ENCODE results near the gene ASTN2.

Gene ASTN2

DNA sequence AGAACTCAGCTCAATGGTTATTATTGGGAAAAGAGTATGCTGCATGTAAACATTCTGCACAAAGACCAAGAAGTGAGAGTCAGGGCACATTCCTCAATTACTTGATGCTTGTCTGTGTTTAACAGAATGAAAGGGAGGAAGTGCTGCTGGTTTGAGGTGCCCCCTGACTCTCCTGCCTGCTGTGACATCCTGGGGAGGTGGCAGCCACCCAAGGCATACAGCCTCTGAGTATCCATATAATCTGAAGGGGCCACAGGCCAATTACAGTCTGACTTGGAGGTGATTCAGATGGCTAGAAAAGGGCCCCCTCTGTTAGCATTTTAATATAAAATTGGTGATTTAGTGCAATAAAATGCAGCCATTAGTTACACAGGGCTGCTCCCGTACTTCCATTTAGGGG lies 313.8 kb downstream of the ASTN2 start:
- no peaks in the 10 kb centered on the region for H3K4me1 ChIP-seq (ENCODE audit: control insufficient read depth in 1 of 2, insufficient read depth in 2 of 2, low read length in 2 of 2)
- H3K27me3 ChIP-seq (ENCODE audit: low read depth, low read length): no peaks in the 10 kb centered on the region
- no peak overlapping the region for H3K27ac ChIP-seq (ENCODE audit: low read length)
- H3K9me3 ChIP-seq (ENCODE audit: control insufficient read depth in 1 of 2, low read length in 2 of 2): no peaks in the 10 kb centered on the region
- no peaks in the 10 kb centered on the region for H3K36me3 ChIP-seq (ENCODE audit: control insufficient read depth in 1 of 2, insufficient read depth in 2 of 2, low read length in 2 of 2)
- H3K4me3 ChIP-seq (ENCODE audit: low read depth in 1 of 2, low read length in 2 of 2): no peak overlapping the region

DNA sequence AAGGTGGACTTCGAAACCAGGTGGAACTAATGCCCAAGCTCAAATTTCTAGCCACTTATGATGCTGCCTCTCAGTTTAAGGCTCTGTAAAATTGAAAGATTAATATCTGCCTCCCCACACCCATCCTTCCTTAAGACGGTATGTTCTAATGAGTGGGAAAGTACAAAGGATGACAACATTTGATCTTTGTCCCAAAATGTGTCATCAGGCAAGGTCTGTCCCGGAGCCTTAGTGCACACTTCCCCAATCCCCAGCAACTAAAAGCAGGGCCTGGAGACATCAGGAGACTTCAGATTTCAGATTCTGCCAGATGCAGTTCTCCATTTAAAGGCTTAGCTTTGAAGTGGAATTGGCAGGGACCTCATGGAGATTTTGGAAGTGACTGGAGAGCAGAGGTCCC lies 316.5 kb downstream of the ASTN2 start:
- Histone ChIP-seq H3K4me1 (ENCODE audit: control insufficient read depth in 1 of 2, insufficient read depth in 2 of 2, low read length in 2 of 2) (peaks cover 0 to 8% of the 10 kb centered on the region in 2 donors), H3K27ac (ENCODE audit: low read length) (no peak overlapping the region), H3K9me3 (ENCODE audit: control insufficient read depth in 1 of 2, low read length in 2 of 2) (no peaks in the 10 kb centered on the region), H3K27me3 (ENCODE audit: low read depth, low read length) (no peaks in the 10 kb centered on the region), H3K4me3 (ENCODE audit: low read depth in 1 of 2, low read length in 2 of 2) (no peak overlapping the region), H3K36me3 (ENCODE audit: control insufficient read depth in 1 of 2, insufficient read depth in 2 of 2, low read length in 2 of 2) (no peaks in the 10 kb centered on the region)

DNA sequence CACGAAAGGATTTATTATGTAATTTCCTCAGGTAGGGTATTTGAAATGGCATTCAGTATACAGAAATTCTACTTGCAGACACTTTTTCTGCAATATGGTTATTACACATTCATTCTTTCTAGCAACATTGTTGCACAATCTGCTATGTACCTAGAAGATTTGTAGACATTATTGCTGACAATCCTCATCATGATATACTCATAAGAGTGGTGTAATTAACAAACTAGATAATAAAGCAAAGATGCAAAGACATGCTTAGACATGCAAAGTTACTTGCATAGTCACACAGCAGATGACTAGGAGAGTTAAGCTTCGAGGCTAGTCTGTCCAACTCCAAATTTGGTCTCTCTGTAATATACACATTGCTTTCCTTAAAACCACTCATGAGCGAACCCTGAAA lies 317.1 kb downstream of the ASTN2 start:
- peaks cover 0 to 8% of the 10 kb centered on the region in 2 donors for H3K4me1 ChIP-seq (ENCODE audit: control insufficient read depth in 1 of 2, insufficient read depth in 2 of 2, low read length in 2 of 2)
- no peaks in the 10 kb centered on the region for H3K27me3 ChIP-seq (ENCODE audit: low read depth, low read length)
- no peaks in the 10 kb centered on the region for H3K9me3 ChIP-seq (ENCODE audit: control insufficient read depth in 1 of 2, low read length in 2 of 2)
- no peak overlapping the region for H3K4me3 ChIP-seq (ENCODE audit: low read depth in 1 of 2, low read length in 2 of 2)
- no peaks in the 10 kb centered on the region for H3K36me3 ChIP-seq (ENCODE audit: control insufficient read depth in 1 of 2, insufficient read depth in 2 of 2, low read length in 2 of 2)
- no peak overlapping the region for H3K27ac ChIP-seq (ENCODE audit: low read length)

DNA sequence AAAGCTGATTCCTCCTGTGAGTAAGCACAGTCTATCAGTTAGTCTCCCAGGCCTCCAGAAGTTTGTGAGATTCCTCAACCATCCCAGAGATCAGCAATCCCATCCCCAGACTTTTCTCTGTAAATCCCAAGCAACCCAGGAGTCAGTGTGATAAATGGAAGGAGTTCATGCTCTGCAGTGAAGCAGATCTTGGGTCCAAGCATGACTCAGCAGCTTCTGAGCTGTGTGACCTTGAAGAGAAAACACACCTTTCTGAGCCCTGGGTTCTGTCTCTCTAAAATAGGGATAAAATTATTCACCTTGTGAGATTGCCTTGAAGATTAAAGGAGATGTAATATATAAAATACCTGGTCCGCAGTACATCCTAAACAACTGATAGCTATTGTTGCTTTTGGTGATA lies 318.7 kb downstream of the ASTN2 start:
- Histone ChIP-seq H3K4me3 (ENCODE audit: low read depth in 1 of 2, low read length in 2 of 2) (no peak overlapping the region), H3K9me3 (ENCODE audit: control insufficient read depth in 1 of 2, low read length in 2 of 2) (no peaks in the 10 kb centered on the region), H3K36me3 (ENCODE audit: control insufficient read depth in 1 of 2, insufficient read depth in 2 of 2, low read length in 2 of 2) (no peaks in the 10 kb centered on the region), H3K4me1 (ENCODE audit: control insufficient read depth in 1 of 2, insufficient read depth in 2 of 2, low read length in 2 of 2) (peaks cover 0 to 8% of the 10 kb centered on the region in 2 donors), H3K27me3 (ENCODE audit: low read depth, low read length) (no peaks in the 10 kb centered on the region), H3K27ac (ENCODE audit: low read length) (no peak overlapping the region)

DNA sequence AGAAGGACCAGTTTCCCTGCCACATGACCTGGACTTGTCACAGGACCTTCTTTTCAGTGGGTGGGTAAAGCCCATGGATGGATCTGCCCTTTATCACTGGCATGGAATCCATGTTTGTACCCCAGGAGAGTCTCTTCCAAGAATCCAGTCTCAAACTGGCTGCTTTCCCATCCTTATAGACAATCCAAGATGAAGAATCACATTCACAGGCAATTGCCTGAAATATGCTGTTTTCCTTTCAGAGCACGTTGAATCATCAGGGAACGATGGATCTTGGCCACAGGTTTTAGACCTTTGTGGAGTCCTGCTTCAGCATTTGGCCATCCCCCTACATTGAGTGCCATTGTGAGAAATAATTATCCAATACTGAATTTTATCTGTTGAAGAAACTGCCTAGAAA lies 319.8 kb downstream of the ASTN2 start:
- Histone ChIP-seq H3K9me3 (ENCODE audit: control insufficient read depth in 1 of 2, low read length in 2 of 2) (no peaks in the 10 kb centered on the region), H3K36me3 (ENCODE audit: control insufficient read depth in 1 of 2, insufficient read depth in 2 of 2, low read length in 2 of 2) (no peaks in the 10 kb centered on the region), H3K4me3 (ENCODE audit: low read depth in 1 of 2, low read length in 2 of 2) (no peak overlapping the region), H3K27ac (ENCODE audit: low read length) (no peak overlapping the region), H3K27me3 (ENCODE audit: low read depth, low read length) (no peaks in the 10 kb centered on the region), H3K4me1 (ENCODE audit: control insufficient read depth in 1 of 2, insufficient read depth in 2 of 2, low read length in 2 of 2) (peaks cover 0 to 8% of the 10 kb centered on the region in 2 donors)

DNA sequence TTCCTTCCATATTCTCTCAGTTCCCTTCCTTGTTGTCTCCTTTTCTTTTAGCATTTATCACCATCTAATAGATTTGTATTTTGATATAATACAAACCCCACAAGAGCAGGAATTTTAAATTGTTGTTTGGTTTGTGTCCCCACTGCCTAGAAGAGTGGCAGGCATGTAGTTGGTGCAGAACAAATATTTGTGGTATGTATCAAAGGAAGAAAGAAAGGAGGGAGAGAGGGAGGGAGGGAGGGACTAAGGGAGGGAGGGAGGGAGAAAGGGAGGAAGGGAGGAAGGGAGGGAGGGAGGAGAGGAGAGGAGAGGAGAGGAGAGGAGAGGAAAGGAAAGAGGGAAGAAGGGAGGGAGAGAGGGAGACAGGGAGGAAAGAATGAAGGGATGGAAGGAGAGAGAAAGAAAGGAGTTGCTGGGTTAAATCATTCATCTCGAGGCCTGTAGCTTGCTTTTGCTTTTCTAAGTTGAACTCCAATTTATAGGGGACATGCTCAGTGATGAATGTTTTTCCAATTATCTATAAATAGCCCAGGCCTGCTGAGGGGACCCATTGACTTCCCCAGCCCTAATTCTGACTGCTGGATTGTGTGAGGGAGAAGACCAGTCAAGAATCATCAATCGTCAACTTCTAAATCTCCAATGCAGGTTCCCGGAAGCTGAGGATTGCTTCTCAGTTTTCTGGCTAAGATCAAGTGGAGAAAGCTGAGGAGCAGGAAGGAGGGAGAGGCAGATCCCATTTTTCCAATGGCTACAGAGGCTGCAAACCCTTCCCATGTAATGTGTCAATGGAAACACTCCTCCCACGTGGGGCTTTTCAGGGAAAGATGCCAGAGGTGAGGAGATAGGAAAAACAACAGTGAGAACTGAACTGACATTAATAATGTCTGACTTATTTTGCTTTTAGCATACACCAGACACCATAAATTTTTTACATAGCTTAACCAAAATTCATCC lies 320.7 kb downstream of the ASTN2 start:
- Histone ChIP-seq H3K27me3 (ENCODE audit: low read depth, low read length) (no peaks in the 10 kb centered on the region), H3K4me3 (ENCODE audit: low read depth in 1 of 2, low read length in 2 of 2) (no peak overlapping the region), H3K36me3 (ENCODE audit: control insufficient read depth in 1 of 2, insufficient read depth in 2 of 2, low read length in 2 of 2) (no peaks in the 10 kb centered on the region), H3K9me3 (ENCODE audit: control insufficient read depth in 1 of 2, low read length in 2 of 2) (no peaks in the 10 kb centered on the region), H3K27ac (ENCODE audit: low read length) (no peak overlapping the region), H3K4me1 (ENCODE audit: control insufficient read depth in 1 of 2, insufficient read depth in 2 of 2, low read length in 2 of 2) (peaks cover 0 to 8% of the 10 kb centered on the region in 2 donors)

DNA sequence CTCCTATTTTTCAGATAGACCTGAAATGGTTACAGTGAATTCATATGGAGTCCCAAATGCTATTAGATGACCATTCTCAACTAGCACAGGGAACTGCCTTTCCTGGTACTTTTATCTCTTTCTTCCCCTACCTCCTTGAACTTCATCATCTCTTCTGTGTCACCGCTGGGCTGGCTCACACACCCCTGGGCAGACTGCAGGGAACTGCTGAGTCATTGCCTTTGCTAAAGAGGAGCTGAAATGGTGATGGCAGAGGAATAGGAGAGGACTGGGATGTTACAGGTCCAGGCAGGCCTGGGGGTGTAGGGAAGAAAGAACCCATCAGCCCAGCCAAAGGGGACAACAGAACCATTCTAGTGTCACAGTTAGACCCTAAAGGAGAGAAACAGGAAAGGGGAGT lies 322.3 kb downstream of the ASTN2 start:
- Histone ChIP-seq H3K4me3 (ENCODE audit: low read depth in 1 of 2, low read length in 2 of 2) (no peak overlapping the region), H3K36me3 (ENCODE audit: control insufficient read depth in 1 of 2, insufficient read depth in 2 of 2, low read length in 2 of 2) (no peaks in the 10 kb centered on the region), H3K27ac (ENCODE audit: low read length) (no peak overlapping the region), H3K27me3 (ENCODE audit: low read depth, low read length) (no peaks in the 10 kb centered on the region), H3K4me1 (ENCODE audit: control insufficient read depth in 1 of 2, insufficient read depth in 2 of 2, low read length in 2 of 2) (peaks cover 0 to 8% of the 10 kb centered on the region in 2 donors), H3K9me3 (ENCODE audit: control insufficient read depth in 1 of 2, low read length in 2 of 2) (no peaks in the 10 kb centered on the region)

DNA sequence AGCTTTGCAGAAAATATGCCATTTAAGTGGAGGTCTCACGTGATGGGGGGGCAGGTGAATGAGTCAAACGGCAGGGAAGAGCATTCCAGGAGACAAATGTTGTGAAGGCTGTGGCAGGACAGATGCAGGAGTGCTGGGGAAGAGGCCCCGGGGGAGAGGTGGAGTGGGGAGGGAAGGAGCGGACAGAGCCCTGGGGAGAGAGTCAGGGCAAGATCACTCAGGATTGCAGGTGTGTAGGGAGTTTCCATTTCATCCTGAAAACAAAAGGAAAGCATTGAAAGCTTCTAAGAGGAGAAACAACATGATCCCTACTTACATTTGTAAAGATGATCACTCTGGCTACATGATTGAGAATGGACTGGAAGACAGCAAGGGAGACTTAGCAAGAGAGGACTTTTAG lies 323.3 kb downstream of the ASTN2 start:
- Histone ChIP-seq H3K4me3 (ENCODE audit: low read depth in 1 of 2, low read length in 2 of 2) (no peak overlapping the region), H3K27me3 (ENCODE audit: low read depth, low read length) (no peaks in the 10 kb centered on the region), H3K4me1 (ENCODE audit: control insufficient read depth in 1 of 2, insufficient read depth in 2 of 2, low read length in 2 of 2) (peaks cover 0 to 8% of the 10 kb centered on the region in 2 donors), H3K9me3 (ENCODE audit: control insufficient read depth in 1 of 2, low read length in 2 of 2) (no peaks in the 10 kb centered on the region), H3K36me3 (ENCODE audit: control insufficient read depth in 1 of 2, insufficient read depth in 2 of 2, low read length in 2 of 2) (no peaks in the 10 kb centered on the region), H3K27ac (ENCODE audit: low read length) (no peak overlapping the region)

DNA sequence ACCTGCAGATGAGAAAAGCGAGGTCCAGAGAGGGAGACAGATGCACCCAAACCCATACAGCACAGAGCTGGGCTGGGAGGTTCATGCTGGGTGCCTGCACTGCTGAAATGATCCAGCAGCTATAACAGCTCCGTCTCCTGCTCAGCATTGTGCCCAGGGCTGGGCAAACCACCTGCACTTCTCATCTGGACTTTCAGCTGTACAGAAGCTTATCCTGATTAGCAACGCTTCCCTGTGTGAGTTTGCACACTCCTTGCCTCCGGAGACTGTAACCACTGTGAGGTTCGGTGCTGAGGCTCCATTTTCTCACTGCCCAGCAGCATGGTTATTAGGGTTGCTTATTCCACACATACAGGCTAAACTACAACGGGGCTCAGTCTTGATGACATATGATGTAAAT lies 326.1 kb downstream of the ASTN2 start:
- Histone ChIP-seq H3K4me1 (ENCODE audit: control insufficient read depth in 1 of 2, insufficient read depth in 2 of 2, low read length in 2 of 2) (no peaks in the 10 kb centered on the region), H3K36me3 (ENCODE audit: control insufficient read depth in 1 of 2, insufficient read depth in 2 of 2, low read length in 2 of 2) (no peaks in the 10 kb centered on the region), H3K4me3 (ENCODE audit: low read depth in 1 of 2, low read length in 2 of 2) (no peak overlapping the region), H3K9me3 (ENCODE audit: control insufficient read depth in 1 of 2, low read length in 2 of 2) (no peaks in the 10 kb centered on the region), H3K27me3 (ENCODE audit: low read depth, low read length) (no peaks in the 10 kb centered on the region), H3K27ac (ENCODE audit: low read length) (no peak overlapping the region)

DNA sequence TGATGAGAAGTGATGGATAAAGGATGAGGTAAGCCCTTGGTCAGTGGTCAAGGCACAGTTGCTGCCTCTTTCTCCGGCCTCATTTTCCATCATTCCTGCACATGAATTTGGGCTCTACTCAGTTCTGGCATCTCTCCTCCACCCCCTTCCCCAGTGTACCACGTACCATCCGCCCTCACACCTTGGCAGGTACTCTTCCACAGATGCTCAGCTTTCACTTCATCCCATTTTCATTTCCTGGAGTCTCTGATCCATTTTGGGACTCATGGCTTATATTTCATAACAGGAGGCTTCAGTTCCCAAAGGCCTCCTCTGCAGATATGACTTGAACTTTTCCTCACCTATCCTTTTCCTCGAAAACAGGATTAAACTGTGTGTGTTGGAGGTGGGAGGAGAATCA lies 326.7 kb downstream of the ASTN2 start:
- Histone ChIP-seq H3K4me3 (ENCODE audit: low read depth in 1 of 2, low read length in 2 of 2) (no peak overlapping the region), H3K27me3 (ENCODE audit: low read depth, low read length) (no peaks in the 10 kb centered on the region), H3K27ac (ENCODE audit: low read length) (no peak overlapping the region), H3K36me3 (ENCODE audit: control insufficient read depth in 1 of 2, insufficient read depth in 2 of 2, low read length in 2 of 2) (no peaks in the 10 kb centered on the region), H3K4me1 (ENCODE audit: control insufficient read depth in 1 of 2, insufficient read depth in 2 of 2, low read length in 2 of 2) (no peaks in the 10 kb centered on the region), H3K9me3 (ENCODE audit: control insufficient read depth in 1 of 2, low read length in 2 of 2) (no peaks in the 10 kb centered on the region)

DNA sequence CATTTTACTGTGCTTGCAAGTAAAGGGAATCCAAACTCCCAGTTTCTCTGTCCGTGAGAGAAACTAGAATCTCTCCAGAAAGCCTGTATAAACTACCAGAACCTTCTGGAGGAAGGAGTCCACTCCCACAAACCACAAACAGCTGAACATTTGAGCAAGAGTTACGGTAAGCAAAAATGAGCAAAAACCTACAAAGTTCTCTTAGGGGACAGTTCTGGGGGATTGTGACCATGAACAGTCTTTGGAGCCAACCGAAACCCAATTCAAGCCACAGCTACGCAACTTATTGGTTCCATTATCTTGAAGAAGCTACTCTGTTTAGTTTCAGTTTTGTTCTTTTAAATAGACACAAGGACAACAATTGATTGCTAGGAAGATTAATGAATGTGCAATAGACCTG lies 330.6 kb downstream of the ASTN2 start:
- Histone ChIP-seq H3K27me3 (ENCODE audit: low read depth, low read length) (no peaks in the 10 kb centered on the region), H3K36me3 (ENCODE audit: control insufficient read depth in 1 of 2, insufficient read depth in 2 of 2, low read length in 2 of 2) (no peaks in the 10 kb centered on the region), H3K4me1 (ENCODE audit: control insufficient read depth in 1 of 2, insufficient read depth in 2 of 2, low read length in 2 of 2) (no peaks in the 10 kb centered on the region), H3K4me3 (ENCODE audit: low read depth in 1 of 2, low read length in 2 of 2) (no peak overlapping the region), H3K9me3 (ENCODE audit: control insufficient read depth in 1 of 2, low read length in 2 of 2) (no peaks in the 10 kb centered on the region), H3K27ac (ENCODE audit: low read length) (no peak overlapping the region)

DNA sequence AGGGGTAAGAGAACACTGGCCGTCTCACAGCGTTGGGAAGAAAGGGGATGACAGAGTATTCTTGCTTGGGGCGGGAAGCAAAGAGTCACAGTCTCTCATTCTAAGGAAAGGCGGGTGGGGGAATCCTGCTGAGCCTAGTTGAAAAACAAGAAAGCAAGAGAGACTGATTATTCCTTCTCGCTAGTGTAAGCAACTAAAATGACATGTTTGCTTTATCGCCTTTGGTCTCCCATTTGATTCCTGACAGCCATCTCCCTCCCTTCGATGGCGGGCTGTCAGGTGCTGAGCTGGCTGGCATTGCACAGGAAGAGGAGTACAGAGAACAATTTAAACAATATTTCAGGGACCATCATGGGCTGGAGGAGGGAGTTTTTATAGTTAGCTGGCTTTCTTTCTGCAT lies 331.3 kb downstream of the ASTN2 start:
- Histone ChIP-seq H3K27me3 (ENCODE audit: low read depth, low read length) (no peaks in the 10 kb centered on the region), H3K4me3 (ENCODE audit: low read depth in 1 of 2, low read length in 2 of 2) (no peak overlapping the region), H3K9me3 (ENCODE audit: control insufficient read depth in 1 of 2, low read length in 2 of 2) (no peaks in the 10 kb centered on the region), H3K4me1 (ENCODE audit: control insufficient read depth in 1 of 2, insufficient read depth in 2 of 2, low read length in 2 of 2) (no peaks in the 10 kb centered on the region), H3K36me3 (ENCODE audit: control insufficient read depth in 1 of 2, insufficient read depth in 2 of 2, low read length in 2 of 2) (no peaks in the 10 kb centered on the region), H3K27ac (ENCODE audit: low read length) (no peak overlapping the region)
